NCI-H526 treated with DMSO at 0.1 percent for 48 hours (cell line): Measurements from ENCODE around the gene ULBP1.
A peak's percentile ranks its signal among the peaks of the same experiment; 100 is the strongest.
"Not testable (repeated sequence)": the region's sequence is repeated elsewhere in the genome, so short reads cannot be mapped to it uniquely, and the experiment has no call there.

Experiments used
- DNase-seq: peaks from one replicate; lab custom pipeline; 2025; lab: John Stamatoyannopoulos, UW

The ULBP1 gene

GRCh38 chr6:149933461-149933860 lies 30.3 kb upstream of the ULBP1 start:
- no peak for DNase-seq

- peak; percentile 49 for DNase-seq
These were observed 29.2 kb upstream of the ULBP1 start for GRCh38 chr6:149934249-149935156.

- no peak for DNase-seq
These were observed 28.5 kb upstream of the ULBP1 start for GRCh38 chr6:149935246-149935645.

GRCh38 chr6:149935668-149936067 lies 28.1 kb upstream of the ULBP1 start:
- no peak for DNase-seq

GRCh38 chr6:149936743-149937142 lies 27.0 kb upstream of the ULBP1 start:
- DNase-seq, result no peak

- not testable (repeated sequence) for DNase-seq
These were observed 25.7 kb upstream of the ULBP1 start for GRCh38 chr6:149938013-149938570.

GRCh38 chr6:149938571-149939355 lies 25.0 kb upstream of the ULBP1 start:
- DNase-seq, result no peak

GRCh38 chr6:149939356-149939648 lies 24.4 kb upstream of the ULBP1 start:
- DNase-seq, result no peak

GRCh38 chr6:149939909-149940671 lies 23.7 kb upstream of the ULBP1 start:
- no peak for DNase-seq

- DNase-seq, result no peak
These were observed 23.1 kb upstream of the ULBP1 start for GRCh38 chr6:149940672-149940982.

- peak; percentile 49 for DNase-seq
These were observed 21.9 kb upstream of the ULBP1 start, which contains the start of gene ULBP2 for GRCh38 chr6:149941583-149942460. ULBP2 (plus strand) TSS chr6:149942014; CDS start chr6:149942073, 59 bp downstream.

- DNase-seq, result no peak
These were observed 21.3 kb upstream of the ULBP1 start for GRCh38 chr6:149942461-149942829.

GRCh38 chr6:149943321-149943720 lies 20.4 kb upstream of the ULBP1 start:
- not testable (repeated sequence) for DNase-seq

- not testable (repeated sequence) for DNase-seq
These were observed 18.5 kb upstream of the ULBP1 start for GRCh38 chr6:149945276-149945675.

GRCh38 chr6:149946631-149947030 lies 17.1 kb upstream of the ULBP1 start:
- DNase-seq, result not testable (repeated sequence)

GRCh38 chr6:149947533-149947932 lies 16.2 kb upstream of the ULBP1 start:
- DNase-seq, result not testable (repeated sequence)

GRCh38 chr6:149948011-149948410 lies 15.7 kb upstream of the ULBP1 start:
- DNase-seq, result no peak

GRCh38 chr6:149948616-149949015 lies 15.1 kb upstream of the ULBP1 start:
- no peak for DNase-seq

- DNase-seq, result no peak
These were observed 13.3 kb upstream of the ULBP1 start for GRCh38 chr6:149950423-149950822.

- DNase-seq, result no peak
These were observed 12.6 kb upstream of the ULBP1 start for GRCh38 chr6:149951096-149951495.

- no peak for DNase-seq
These were observed 12.1 kb upstream of the ULBP1 start for GRCh38 chr6:149951626-149952025.
